Measurements from ENCODE around the gene RPLP2. TPM values are rescaled to one million over a fixed set of nuclear protein-coding genes. Genes with fewer than 3 reads are reported as not detected.

Gene RPLP2
- total RNA-seq, 1 donor = 99.4 TPM

DNA sequence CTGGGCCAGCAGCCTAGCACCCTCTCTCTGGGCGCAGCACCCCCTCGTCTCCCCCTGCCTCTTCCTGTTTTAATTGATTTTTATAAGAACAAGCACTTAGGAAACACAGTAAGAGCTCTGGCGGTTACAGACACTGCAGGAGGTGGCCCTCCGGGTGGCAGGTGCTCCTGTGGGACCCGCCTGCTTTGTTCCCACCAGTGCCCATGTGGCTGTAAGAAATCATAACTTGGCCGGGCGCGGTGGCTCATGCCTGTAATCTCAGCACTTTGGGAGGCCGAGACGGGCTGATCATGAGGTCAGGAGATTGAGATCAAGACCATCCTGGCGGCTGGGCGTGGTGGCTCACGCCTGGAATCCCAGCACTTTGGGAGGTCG, 51.3 kb downstream of the RPLP2 start:
- DNase-seq (ENCODE audit: low read depth) = no peak
- TF ChIP-seq, protein P1, sequence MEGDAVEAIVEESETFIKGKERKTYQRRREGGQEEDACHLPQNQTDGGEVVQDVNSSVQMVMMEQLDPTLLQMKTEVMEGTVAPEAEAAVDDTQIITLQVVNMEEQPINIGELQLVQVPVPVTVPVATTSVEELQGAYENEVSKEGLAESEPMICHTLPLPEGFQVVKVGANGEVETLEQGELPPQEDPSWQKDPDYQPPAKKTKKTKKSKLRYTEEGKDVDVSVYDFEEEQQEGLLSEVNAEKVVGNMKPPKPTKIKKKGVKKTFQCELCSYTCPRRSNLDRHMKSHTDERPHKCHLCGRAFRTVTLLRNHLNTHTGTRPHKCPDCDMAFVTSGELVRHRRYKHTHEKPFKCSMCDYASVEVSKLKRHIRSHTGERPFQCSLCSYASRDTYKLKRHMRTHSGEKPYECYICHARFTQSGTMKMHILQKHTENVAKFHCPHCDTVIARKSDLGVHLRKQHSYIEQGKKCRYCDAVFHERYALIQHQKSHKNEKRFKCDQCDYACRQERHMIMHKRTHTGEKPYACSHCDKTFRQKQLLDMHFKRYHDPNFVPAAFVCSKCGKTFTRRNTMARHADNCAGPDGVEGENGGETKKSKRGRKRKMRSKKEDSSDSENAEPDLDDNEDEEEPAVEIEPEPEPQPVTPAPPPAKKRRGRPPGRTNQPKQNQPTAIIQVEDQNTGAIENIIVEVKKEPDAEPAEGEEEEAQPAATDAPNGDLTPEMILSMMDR (IDR thresholded peaks at IDR 0.05; ENCODE audit: insufficient read depth, low read length) = no peak
- no peak overlapping the region for H3K4me3 ChIP-seq (ENCODE audit: low read depth, low read length)

DNA sequence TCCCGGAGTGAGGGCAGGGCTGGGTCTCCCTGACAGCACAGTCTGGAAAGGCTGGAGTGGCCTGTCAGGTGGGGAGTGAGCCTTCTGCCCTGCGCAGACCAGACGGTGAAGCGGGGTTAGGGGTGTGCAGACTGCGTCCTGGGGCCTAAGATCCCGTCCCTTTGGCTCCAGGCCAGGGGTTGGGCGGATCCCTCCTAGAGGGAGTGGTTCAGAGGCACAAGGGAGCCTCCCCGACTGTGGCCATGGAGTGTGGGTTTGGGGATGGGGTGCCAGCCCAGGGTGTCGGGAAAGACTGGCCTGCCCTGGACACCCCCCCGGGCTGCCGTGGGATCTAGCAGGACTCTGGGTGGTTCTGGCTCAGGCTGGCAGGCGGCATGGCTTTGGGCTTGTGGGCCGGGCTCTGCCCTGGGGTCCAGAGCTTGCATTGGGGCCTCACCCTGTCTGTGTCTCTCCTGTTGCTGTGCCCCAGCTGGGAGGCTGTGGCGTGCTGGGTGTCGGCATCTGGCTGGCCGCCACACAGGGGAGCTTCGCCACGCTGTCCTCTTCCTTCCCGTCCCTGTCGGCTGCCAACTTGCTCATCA, 52.4 kb downstream of the RPLP2 start:
- no peak overlapping the region for H3K4me3 ChIP-seq (ENCODE audit: low read depth, low read length)
- DNase-seq (ENCODE audit: low read depth) = no peak
- TF ChIP-seq, protein P1 (IDR thresholded peaks at IDR 0.05; ENCODE audit: insufficient read depth, low read length) = no peak

Small RNA genes within 50 kb of the gene (small RNA-seq; reads per million reads assigned to genes)
- not detected for gene SNORA52

Other genes starting within 250 kb of the RPLP2 start
- 0.36 TPM in 1 of 2 replicates, not detected in the other for gene LMNTD2, start 249.2 kb upstream of the RPLP2 start, total RNA-seq (ENCODE audit: low replicate concordance)
- 1.6 and 2.5 TPM in 2 replicates for gene RASSF7, start 249.0 kb upstream of the RPLP2 start, total RNA-seq (ENCODE audit: low replicate concordance)
- gene PHRF1, start 233.5 kb upstream of the RPLP2 start, total RNA-seq (ENCODE audit: low replicate concordance) = 27.6 and 37.5 TPM in 2 replicates
- 6.5 and 6.8 TPM in 2 replicates for gene IRF7, start 194.0 kb upstream of the RPLP2 start, total RNA-seq (ENCODE audit: low replicate concordance)
- not detected in 2 replicates for gene CDHR5, start 185.0 kb upstream of the RPLP2 start, total RNA-seq (ENCODE audit: low replicate concordance)
- gene SCT, start 182.8 kb upstream of the RPLP2 start, total RNA-seq (ENCODE audit: low replicate concordance) = not detected in 2 replicates
- gene DRD4, start 172.7 kb upstream of the RPLP2 start, total RNA-seq (ENCODE audit: low replicate concordance) = 0.09 and 0.16 TPM in 2 replicates
- 26.7 and 40.0 TPM in 2 replicates for gene DEAF1, start 114.7 kb upstream of the RPLP2 start, total RNA-seq (ENCODE audit: low replicate concordance)
- gene TMEM80, start 114.2 kb upstream of the RPLP2 start, total RNA-seq (ENCODE audit: low replicate concordance) = 3.6 and 9.4 TPM in 2 replicates
- gene EPS8L2, start 103.7 kb upstream of the RPLP2 start, total RNA-seq (ENCODE audit: low replicate concordance) = 47.9 and 49.2 TPM in 2 replicates
- gene TALDO1, start 62.5 kb upstream of the RPLP2 start, total RNA-seq (ENCODE audit: low replicate concordance) = 123 and 146 TPM in 2 replicates
- gene GATD1, start 32.5 kb upstream of the RPLP2 start, total RNA-seq (ENCODE audit: low replicate concordance) = 40.6 and 53.4 TPM in 2 replicates
- gene CEND1, start 19.9 kb upstream of the RPLP2 start, total RNA-seq (ENCODE audit: low replicate concordance) = 0.65 and 1.2 TPM in 2 replicates
- 16.7 and 17.6 TPM in 2 replicates for gene SLC25A22, start 11.7 kb upstream of the RPLP2 start, total RNA-seq (ENCODE audit: low replicate concordance)
- 6.3 and 8.8 TPM in 2 replicates for gene PIDD1, start 4.7 kb upstream of the RPLP2 start, total RNA-seq (ENCODE audit: low replicate concordance)
- gene PNPLA2, start 8.9 kb downstream of the RPLP2 start, total RNA-seq (ENCODE audit: low replicate concordance) = 20.0 and 27.7 TPM in 2 replicates
- gene CRACR2B, start 18.0 kb downstream of the RPLP2 start, total RNA-seq (ENCODE audit: low replicate concordance) = 1.3 and 1.8 TPM in 2 replicates
- 159 and 311 TPM in 2 replicates for gene CD151, start 23.0 kb downstream of the RPLP2 start, total RNA-seq (ENCODE audit: low replicate concordance)
- gene POLR2L, start 32.6 kb downstream of the RPLP2 start, total RNA-seq (ENCODE audit: low replicate concordance) = 61.7 and 135 TPM in 2 replicates
- 164 and 252 TPM in 2 replicates for gene TSPAN4, start 32.9 kb downstream of the RPLP2 start, total RNA-seq (ENCODE audit: low replicate concordance)
- 35.1 and 47.2 TPM in 2 replicates for gene CHID1, start 100.8 kb downstream of the RPLP2 start, total RNA-seq (ENCODE audit: low replicate concordance)
- 65.4 and 72.9 TPM in 2 replicates for gene AP2A2, start 115.9 kb downstream of the RPLP2 start, total RNA-seq (ENCODE audit: low replicate concordance)
- gene MUC6, start 226.8 kb downstream of the RPLP2 start, total RNA-seq (ENCODE audit: low replicate concordance) = under 0.01 TPM in 1 of 2 replicates, not detected in the other

Data from fibroblast of the aortic adventitia (primary cell).